GM13976 (cell line): Measurements from ENCODE around the gene CCDC121.

ENCODE experiments used
- DNase-seq: peaks from one replicate; pipeline ENCODE4 v3.0.0; 2012; ENCODE audit warnings: low spot score
- in situ Hi-C: fragments of 300-500 bp; cut with MboI; formaldehyde crosslinking; loops from one replicate; pipeline ENCODE4 v1.12.0; 2022; ENCODE audit warnings: low sequenced_read_pairs, mixed read lengths, inconsistent platforms; ENCODE audit not compliant: unreplicated experiment
- TF ChIP-seq, protein P1 (sequence below): IDR thresholded peaks from 2 replicates; pipeline ENCODE4 v1.5.1; 2012; ENCODE audit warnings: borderline replicate concordance, mild to moderate bottlenecking; ENCODE audit not compliant: insufficient read depth; ENCODE audit errors: extremely low read depth, missing control alignments, control extremely low read depth

CCDC121 gene

DNA sequence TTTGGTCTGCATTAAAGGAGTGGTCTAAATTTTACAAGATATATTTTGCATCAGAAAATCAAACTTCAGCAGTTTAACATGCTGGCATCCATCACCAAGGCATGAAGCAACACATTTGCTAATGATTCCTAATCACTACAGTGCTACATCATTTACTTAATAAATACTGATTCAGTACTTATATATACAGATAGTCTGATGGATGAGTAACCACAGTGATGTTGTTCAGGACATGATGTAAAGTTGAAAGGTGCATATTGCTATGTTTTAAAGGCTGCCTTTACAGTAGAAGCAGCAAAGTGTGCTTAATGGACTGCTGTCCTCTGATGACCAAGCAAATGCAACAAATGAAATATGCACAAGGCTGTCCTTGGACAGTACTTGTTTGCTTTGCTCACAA is 23.5 kb upstream of the CCDC121 start:
- TF ChIP-seq, protein P1, sequence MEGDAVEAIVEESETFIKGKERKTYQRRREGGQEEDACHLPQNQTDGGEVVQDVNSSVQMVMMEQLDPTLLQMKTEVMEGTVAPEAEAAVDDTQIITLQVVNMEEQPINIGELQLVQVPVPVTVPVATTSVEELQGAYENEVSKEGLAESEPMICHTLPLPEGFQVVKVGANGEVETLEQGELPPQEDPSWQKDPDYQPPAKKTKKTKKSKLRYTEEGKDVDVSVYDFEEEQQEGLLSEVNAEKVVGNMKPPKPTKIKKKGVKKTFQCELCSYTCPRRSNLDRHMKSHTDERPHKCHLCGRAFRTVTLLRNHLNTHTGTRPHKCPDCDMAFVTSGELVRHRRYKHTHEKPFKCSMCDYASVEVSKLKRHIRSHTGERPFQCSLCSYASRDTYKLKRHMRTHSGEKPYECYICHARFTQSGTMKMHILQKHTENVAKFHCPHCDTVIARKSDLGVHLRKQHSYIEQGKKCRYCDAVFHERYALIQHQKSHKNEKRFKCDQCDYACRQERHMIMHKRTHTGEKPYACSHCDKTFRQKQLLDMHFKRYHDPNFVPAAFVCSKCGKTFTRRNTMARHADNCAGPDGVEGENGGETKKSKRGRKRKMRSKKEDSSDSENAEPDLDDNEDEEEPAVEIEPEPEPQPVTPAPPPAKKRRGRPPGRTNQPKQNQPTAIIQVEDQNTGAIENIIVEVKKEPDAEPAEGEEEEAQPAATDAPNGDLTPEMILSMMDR, result no peak
- no peak for DNase-seq
- in situ Hi-C loops, result no loop called here

DNA sequence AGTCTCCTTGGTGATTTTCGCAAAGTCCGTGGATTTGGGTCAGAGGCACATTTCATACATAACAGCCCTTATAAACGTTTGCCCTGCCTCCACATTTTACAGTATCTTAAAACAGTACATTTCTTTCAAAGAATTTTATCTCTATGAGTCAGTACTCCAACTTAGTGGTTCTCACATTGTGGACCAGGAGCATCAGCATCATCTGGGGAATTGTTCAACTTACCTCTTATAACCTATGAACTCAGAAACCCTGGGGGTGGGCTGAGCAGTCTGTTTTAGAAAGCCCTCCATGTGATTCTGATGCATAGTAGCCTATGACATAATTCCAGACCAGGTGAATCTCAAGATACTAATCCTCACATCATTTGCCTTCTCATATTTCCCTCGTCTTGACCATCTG is 22.2 kb upstream of the CCDC121 start:
- in situ Hi-C loops, result no loop called here
- TF ChIP-seq, protein P1, result no peak
- no peak for DNase-seq

DNA sequence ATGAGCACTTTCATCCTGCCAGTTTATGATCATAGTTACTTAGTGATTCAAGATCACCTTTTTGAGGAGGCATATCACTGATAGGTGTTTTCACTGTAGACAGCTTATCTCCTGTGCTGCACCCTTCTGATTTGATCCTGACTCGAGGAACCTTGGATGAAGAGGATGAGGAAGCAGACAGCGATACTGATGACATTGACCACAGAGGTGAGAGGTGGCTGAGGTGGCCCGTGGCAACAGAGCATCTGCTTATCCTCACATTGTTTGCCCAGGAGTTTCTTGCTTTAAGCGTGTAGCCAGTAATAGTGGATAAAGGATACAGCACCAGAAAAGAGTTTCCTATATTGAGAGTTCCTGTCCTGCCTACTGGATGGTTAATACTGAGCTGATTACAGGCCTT is 18.9 kb upstream of the CCDC121 start:
- TF ChIP-seq, protein P1, result no peak
- in situ Hi-C loops, result no loop called here

DNA sequence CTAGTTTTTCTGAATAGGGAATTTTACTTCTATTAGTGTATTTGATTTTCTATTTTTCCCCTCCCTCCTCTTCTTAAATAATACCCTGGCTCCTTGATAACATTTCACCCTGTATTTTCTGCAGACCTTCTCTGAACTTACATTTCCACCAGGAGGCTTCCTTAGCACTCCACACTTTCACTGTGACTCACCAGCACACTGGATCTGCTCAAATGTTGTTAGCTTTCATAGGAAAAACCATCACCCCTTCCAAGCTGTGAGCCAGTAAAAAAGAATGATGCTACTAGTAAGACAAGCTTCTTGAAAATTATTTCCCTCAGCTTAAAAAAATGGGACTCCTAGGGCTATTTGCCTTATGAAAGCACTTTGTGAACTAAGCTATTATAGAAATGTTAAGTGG is 18.5 kb upstream of the CCDC121 start:
- in situ Hi-C loops, result no loop called here
- DNase-seq, result no peak
- TF ChIP-seq, protein P1, result no peak

More for the DNA sequence above, 18.9 kb upstream of the CCDC121 start:
- no peak for DNase-seq

DNA sequence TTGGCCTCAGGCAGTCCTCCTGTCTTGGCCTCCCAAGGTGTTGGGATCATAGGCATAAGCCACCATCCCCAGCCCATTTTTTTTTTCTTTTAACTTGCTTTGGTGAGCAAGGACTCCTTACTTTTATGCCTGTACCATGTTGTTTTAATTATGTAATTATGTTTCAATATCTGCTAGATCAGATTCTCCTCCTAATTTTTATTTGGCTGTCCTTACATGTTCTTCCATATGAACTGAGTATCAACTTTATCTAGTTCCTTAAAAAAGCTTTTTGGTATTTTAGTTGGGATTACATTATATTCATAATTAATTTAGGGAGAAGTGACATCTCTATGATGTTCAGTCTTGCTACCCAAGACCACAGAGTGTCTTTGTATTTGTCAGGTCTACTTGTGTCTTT is 16.4 kb upstream of the CCDC121 start:
- in situ Hi-C loops, result no loop called here
- DNase-seq, result no peak
- TF ChIP-seq, protein P1, result no peak

DNA sequence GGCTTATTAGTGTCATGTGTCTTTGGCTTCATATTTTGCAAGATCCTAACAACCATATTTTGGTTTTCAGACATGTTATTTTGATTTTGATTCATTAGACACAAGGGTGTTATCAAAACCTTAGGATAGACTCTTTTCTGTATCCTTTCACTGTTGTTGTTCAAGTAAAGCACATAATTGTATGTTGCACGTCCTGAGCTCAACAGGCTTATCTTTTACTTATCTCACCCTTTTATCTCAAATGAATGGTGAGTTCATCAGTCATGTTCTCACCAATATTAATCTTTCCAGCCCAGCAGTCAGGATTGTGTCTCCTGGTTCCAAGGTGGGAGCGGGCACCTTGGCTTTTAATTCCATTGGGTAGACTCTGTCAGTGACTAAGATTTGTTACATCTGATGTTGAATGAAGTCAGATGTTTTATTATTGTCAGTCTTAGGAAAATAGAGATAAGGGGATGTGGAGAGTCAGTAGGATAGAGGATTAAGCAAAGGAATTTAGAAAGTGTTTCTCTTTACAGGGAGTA is 12.0 kb upstream of the CCDC121 start:
- no peak for DNase-seq
- TF ChIP-seq, protein P1, result no peak
- in situ Hi-C loops, result no loop called here

DNA sequence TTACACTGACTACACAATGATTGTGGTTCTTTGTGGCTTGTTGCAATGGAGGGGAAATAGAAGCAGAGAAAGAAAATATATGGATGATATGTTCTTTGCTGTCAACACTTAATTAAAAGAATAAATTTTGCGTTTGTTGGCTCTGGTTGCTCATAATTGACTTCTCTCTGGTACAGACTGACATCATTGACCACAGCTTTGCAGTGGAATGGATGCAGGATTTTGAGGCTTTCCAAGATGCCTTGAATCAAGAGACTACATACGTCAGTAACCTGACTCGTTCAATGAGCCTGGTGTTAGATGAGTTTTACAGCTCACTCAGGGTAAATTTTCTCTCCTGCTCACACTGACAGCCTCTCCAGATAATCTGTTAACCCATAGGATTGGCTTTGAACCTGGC is 9.9 kb upstream of the CCDC121 start:
- no peak for DNase-seq
- TF ChIP-seq, protein P1, result no peak
- in situ Hi-C loops, result no loop called here
